Measurements from ENCODE around the gene B4GALT4. TPM values are rescaled to one million over a fixed set of nuclear protein-coding genes. Genes with fewer than 3 reads are reported as not detected.
A peak's percentile ranks its signal among the peaks of the same experiment; 100 is the strongest.

The B4GALT4 gene
- total RNA-seq, 2 donors from 2014 or later: 12.5 to 14.8 TPM

- Histone ChIP-seq H3K36me3 (replicated peaks in 1 of 2; ENCODE audit: insufficient read depth in 1 of 2, low read depth in 2 of 2) (no peaks in the 10 kb centered on the region), H3K27ac (peak overlapping the region in 1 of 4 donors; percentile 41), H3K4me3 (no peak overlapping the region), H3K9me3 (no peaks in the 10 kb centered on the region), H3K4me1 (peaks cover 8% of the 10 kb centered on the region), H3K27me3 (no peaks in the 10 kb centered on the region)
- intact Hi-C loops (cut with DNase I): no loop called here
- no peak for ATAC-seq
- no peak for DNase-seq
- no peak for TF ChIP-seq POLR2A (IDR thresholded peaks at IDR 0.05)
- TF ChIP-seq, protein P1, sequence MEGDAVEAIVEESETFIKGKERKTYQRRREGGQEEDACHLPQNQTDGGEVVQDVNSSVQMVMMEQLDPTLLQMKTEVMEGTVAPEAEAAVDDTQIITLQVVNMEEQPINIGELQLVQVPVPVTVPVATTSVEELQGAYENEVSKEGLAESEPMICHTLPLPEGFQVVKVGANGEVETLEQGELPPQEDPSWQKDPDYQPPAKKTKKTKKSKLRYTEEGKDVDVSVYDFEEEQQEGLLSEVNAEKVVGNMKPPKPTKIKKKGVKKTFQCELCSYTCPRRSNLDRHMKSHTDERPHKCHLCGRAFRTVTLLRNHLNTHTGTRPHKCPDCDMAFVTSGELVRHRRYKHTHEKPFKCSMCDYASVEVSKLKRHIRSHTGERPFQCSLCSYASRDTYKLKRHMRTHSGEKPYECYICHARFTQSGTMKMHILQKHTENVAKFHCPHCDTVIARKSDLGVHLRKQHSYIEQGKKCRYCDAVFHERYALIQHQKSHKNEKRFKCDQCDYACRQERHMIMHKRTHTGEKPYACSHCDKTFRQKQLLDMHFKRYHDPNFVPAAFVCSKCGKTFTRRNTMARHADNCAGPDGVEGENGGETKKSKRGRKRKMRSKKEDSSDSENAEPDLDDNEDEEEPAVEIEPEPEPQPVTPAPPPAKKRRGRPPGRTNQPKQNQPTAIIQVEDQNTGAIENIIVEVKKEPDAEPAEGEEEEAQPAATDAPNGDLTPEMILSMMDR (IDR thresholded peaks at IDR 0.05): no peak
- 23 to 38% methylated on average over 1 of the region's 1 CpG for WGBS, 2 donors
These were observed 18.2 kb upstream of the B4GALT4 start for GRCh38 chr3:119258915-119259314.

DNA sequence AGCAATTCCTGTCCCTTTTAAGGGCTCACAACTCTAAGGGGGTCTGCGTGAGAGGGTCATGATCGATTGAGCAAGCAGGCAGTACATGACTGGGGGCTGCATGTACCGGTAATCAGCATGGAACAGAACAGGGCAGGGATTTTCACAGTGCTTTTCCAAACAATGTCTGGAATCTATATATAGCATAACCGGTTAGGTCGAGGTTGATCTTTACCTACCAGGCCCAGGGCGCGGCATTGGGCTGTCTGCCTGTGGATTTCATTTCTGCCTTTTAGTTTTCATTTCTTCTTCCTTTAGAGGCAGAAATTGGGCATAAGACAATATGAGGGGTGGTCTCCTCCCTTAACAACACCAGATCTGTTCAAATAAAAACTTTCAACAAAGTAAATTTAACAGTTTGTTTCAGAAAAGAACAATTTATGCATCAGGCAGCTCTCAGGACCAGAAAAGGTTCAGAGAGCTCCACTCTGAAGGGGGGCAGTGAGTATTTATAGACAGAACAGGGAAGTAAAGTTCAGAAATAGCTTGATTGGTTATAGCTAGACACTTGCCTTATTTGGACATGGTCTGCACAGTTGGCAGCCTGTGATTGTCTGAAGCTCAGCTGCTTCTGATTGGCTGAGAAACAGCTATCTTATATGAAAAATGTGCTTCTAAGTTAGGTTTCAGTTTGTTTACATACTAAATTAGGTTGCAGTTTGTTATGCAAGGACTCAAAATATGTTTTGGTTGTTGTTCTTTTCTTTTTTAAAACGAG, 17.2 kb upstream of the B4GALT4 start:
- Histone ChIP-seq H3K36me3 (replicated peaks in 1 of 2; ENCODE audit: insufficient read depth in 1 of 2, low read depth in 2 of 2) (no peaks in the 10 kb centered on the region), H3K9me3 (no peaks in the 10 kb centered on the region), H3K27me3 (no peaks in the 10 kb centered on the region), H3K27ac (no peak overlapping the region), H3K4me3 (no peak overlapping the region), H3K4me1 (peaks cover 8% of the 10 kb centered on the region)
- peak; percentile 42 for ATAC-seq
- 58 to 76% methylated on average over 8 of the region's 8 CpGs for WGBS, 2 donors
- intact Hi-C loops (cut with DNase I): no loop called here
- TF ChIP-seq, protein P1 (IDR thresholded peaks at IDR 0.05): no peak
- TF ChIP-seq POLR2A (IDR thresholded peaks at IDR 0.05): no peak
- no peak for DNase-seq

DNA sequence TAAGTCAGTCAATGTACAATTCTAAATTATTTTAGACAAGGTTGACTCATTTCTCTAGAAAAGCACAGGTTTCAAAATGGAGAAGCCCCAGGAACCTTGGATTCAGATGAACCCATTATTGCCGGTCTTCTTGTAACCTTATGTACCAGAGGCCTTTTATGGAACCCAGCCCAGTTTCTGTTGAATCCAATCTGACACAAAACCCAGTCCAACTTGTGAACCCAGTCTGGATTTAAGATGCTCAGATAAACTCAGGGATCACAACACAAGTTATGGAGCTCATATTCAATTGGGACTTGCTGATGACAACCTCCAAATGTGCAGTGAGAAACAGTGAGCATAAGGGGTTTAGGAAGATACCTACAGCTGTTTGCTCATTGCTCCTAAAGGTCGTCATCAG, 16.4 kb upstream of the B4GALT4 start:
- no peak for DNase-seq
- WGBS, 2 donors: 71 to 81% methylated on average over 2 of the region's 2 CpGs
- peaks cover 8% of the 10 kb centered on the region for H3K4me1 ChIP-seq
- no peak overlapping the region for H3K27ac ChIP-seq
- no peaks in the 10 kb centered on the region for H3K36me3 ChIP-seq (replicated peaks in 1 of 2; ENCODE audit: insufficient read depth in 1 of 2, low read depth in 2 of 2)
- intact Hi-C loops (cut with DNase I): no loop called here
- no peak overlapping the region for H3K4me3 ChIP-seq
- no peaks in the 10 kb centered on the region for H3K27me3 ChIP-seq
- ATAC-seq: no peak
- TF ChIP-seq POLR2A (IDR thresholded peaks at IDR 0.05): no peak
- TF ChIP-seq, protein P1 (IDR thresholded peaks at IDR 0.05): no peak
- no peaks in the 10 kb centered on the region for H3K9me3 ChIP-seq

DNA sequence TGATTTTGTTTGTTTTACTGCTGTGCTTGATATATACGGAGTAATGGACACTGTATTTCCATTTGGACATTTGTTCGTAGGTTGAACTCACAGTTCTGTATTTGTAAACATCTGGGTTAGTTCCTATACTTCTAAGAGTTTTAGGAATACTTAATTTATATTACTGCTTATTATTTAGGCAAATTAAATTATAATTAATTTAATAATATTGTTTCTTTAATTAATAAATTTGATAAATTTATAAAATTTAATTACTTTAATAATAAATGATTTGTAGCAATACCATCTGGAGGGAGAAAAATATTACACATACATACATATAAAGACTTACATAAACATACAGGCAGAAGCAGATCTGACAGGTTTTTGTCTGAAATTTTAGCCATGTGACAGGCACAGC, 14.5 kb upstream of the B4GALT4 start:
- intact Hi-C loops (cut with DNase I): no loop called here
- no peak for ATAC-seq

More for the DNA sequence above, 14.5 kb upstream of the B4GALT4 start:
- TF ChIP-seq POLR2A (IDR thresholded peaks at IDR 0.05): no peak
- TF ChIP-seq, protein P1 (IDR thresholded peaks at IDR 0.05): no peak
- 91 to 93% methylated on average over 2 of the region's 2 CpGs for whole genome bisulfite sequencing, 2 donors
- Histone ChIP-seq H3K9me3 (no peaks in the 10 kb centered on the region), H3K27me3 (no peaks in the 10 kb centered on the region), H3K27ac (no peak overlapping the region), H3K36me3 (replicated peaks in 1 of 2; ENCODE audit: insufficient read depth in 1 of 2, low read depth in 2 of 2) (no peaks in the 10 kb centered on the region), H3K4me3 (no peak overlapping the region), H3K4me1 (peaks cover 8% of the 10 kb centered on the region)
- no peak for DNase-seq
